HL-60 (cell line): ENCODE data around the gene EVI5L.

Experiments used
- CTCF ChIP-seq: IDR thresholded peaks from one replicate; pipeline ENCODE4 v1.5.1; 2011; ENCODE audit warnings: low read length, control low read depth, inconsistent platforms; ENCODE audit not compliant: insufficient read depth
- GABPA ChIP-seq: IDR thresholded peaks from 2 replicates; pipeline ENCODE4 v1.6.1; 2012; ENCODE audit warnings: low read depth
- POLR2AphosphoS5 ChIP-seq: IDR thresholded peaks from 2 replicates; pipeline ENCODE4 v1.6.1; 2012; ENCODE audit warnings: low read depth
- REST ChIP-seq: IDR thresholded peaks from 2 replicates; pipeline ENCODE4 v1.6.1; 2012; ENCODE audit warnings: low read depth; ENCODE audit not compliant: insufficient replicate concordance

GRCh38 chr19:7871437-7872305 lies 41.7 kb downstream of the EVI5L start:
- TF ChIP-seq CTCF (no peak), REST (no peak), POLR2AphosphoS5 (no peak), GABPA (no peak)
